ENCODE results near the gene GXYLT1. TPM values are rescaled to one million over a fixed set of nuclear protein-coding genes. Genes with fewer than 3 reads are reported as not detected.

Gene GXYLT1
- total and polyA plus RNA-seq, 2 of the 13 experiments (the other 11 are each of a cell fraction or from before 2014, with no cell fraction given) = 7.8 to 17.0 TPM

DNA sequence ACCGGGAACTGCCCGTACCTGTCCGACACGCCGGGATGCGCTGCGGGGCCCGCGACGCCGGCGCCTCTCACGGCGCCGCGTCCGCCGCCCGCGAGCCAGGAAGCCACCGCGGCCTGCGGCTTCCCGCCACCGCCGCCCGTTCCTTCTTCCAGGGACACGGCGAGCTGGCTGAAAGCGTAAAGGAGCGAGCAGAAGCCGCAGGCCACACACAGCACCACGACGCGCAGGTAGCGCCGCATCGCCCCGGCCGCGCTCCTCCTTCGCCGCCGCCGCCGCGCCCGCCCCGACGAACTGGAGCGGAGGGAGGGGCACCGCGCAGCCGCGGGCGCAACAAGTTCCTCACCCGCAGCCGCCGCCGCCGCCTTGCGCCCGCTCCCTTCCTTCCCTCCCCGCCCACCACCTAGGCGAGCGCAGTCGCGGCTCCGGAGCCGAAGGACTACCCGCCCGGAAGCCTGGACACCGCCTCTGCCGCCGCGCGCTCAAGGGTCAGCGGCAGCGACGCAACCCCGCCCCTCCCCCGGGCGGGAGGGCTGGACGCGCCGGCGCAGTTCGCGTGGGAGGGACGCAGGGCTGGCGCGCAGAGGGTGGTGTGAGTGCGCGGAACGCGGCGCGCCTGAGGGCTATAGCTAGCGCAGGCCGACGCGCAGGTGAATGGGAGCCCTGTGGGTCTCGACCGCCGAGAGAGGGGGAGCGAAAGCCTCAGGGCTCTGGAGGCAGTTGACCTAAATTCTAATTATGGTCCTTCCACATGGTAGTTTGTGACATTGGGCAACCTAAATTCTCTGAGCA is at the start of gene GXYLT1 (continued):
- TF ChIP-seq, protein P1, sequence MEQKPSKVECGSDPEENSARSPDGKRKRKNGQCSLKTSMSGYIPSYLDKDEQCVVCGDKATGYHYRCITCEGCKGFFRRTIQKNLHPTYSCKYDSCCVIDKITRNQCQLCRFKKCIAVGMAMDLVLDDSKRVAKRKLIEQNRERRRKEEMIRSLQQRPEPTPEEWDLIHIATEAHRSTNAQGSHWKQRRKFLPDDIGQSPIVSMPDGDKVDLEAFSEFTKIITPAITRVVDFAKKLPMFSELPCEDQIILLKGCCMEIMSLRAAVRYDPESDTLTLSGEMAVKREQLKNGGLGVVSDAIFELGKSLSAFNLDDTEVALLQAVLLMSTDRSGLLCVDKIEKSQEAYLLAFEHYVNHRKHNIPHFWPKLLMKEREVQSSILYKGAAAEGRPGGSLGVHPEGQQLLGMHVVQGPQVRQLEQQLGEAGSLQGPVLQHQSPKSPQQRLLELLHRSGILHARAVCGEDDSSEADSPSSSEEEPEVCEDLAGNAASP (CRISPR knock-in tag; IDR thresholded peaks at IDR 0.05; ENCODE audit: borderline replicate concordance) = peak; percentile 31; the same call in 1 of the 2 replicates
- peak; percentile 72; the same call in 1 of the 2 replicates for TF ChIP-seq ZNF790 (CRISPR knock-in tag; IDR thresholded peaks at IDR 0.05; ENCODE audit: borderline replicate concordance)
- peak; percentile 32; the same call in 1 of the 2 replicates for TF ChIP-seq GABPA (IDR thresholded peaks at IDR 0.05; ENCODE audit: low read depth, low read length)
- TF ChIP-seq GABPA (CRISPR knock-in tag; IDR thresholded peaks at IDR 0.05; ENCODE audit: low read depth) = peak; percentile 12; the same call in 1 of the 2 replicates
- TF ChIP-seq ZNF891 (CRISPR knock-in tag; IDR thresholded peaks at IDR 0.05) = peak; percentile 69; the same call in 1 of the 2 replicates
- no peak for TF ChIP-seq ZNF776 (CRISPR knock-in tag; IDR thresholded peaks at IDR 0.05)
- 0 out of 2 replicates have a peak, but pooled peaks have one; percentile 43 for TF ChIP-seq ZNF251 (CRISPR knock-in tag; IDR thresholded peaks at IDR 0.05)
- no peak; the same call in 1 of the 2 replicates for TF ChIP-seq EED (CRISPR knock-in tag; IDR thresholded peaks at IDR 0.05)
- TF ChIP-seq SOX6 (IDR thresholded peaks at IDR 0.05) = no peak
- TF ChIP-seq SOX6 (CRISPR knock-in tag; IDR thresholded peaks at IDR 0.05) = no peak
- TF ChIP-seq, protein P2, sequence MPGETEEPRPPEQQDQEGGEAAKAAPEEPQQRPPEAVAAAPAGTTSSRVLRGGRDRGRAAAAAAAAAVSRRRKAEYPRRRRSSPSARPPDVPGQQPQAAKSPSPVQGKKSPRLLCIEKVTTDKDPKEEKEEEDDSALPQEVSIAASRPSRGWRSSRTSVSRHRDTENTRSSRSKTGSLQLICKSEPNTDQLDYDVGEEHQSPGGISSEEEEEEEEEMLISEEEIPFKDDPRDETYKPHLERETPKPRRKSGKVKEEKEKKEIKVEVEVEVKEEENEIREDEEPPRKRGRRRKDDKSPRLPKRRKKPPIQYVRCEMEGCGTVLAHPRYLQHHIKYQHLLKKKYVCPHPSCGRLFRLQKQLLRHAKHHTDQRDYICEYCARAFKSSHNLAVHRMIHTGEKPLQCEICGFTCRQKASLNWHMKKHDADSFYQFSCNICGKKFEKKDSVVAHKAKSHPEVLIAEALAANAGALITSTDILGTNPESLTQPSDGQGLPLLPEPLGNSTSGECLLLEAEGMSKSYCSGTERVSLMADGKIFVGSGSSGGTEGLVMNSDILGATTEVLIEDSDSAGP (CRISPR knock-in tag; IDR thresholded peaks at IDR 0.05; ENCODE audit: borderline replicate concordance) = peak; percentile 81
- TF ChIP-seq, protein P3, sequence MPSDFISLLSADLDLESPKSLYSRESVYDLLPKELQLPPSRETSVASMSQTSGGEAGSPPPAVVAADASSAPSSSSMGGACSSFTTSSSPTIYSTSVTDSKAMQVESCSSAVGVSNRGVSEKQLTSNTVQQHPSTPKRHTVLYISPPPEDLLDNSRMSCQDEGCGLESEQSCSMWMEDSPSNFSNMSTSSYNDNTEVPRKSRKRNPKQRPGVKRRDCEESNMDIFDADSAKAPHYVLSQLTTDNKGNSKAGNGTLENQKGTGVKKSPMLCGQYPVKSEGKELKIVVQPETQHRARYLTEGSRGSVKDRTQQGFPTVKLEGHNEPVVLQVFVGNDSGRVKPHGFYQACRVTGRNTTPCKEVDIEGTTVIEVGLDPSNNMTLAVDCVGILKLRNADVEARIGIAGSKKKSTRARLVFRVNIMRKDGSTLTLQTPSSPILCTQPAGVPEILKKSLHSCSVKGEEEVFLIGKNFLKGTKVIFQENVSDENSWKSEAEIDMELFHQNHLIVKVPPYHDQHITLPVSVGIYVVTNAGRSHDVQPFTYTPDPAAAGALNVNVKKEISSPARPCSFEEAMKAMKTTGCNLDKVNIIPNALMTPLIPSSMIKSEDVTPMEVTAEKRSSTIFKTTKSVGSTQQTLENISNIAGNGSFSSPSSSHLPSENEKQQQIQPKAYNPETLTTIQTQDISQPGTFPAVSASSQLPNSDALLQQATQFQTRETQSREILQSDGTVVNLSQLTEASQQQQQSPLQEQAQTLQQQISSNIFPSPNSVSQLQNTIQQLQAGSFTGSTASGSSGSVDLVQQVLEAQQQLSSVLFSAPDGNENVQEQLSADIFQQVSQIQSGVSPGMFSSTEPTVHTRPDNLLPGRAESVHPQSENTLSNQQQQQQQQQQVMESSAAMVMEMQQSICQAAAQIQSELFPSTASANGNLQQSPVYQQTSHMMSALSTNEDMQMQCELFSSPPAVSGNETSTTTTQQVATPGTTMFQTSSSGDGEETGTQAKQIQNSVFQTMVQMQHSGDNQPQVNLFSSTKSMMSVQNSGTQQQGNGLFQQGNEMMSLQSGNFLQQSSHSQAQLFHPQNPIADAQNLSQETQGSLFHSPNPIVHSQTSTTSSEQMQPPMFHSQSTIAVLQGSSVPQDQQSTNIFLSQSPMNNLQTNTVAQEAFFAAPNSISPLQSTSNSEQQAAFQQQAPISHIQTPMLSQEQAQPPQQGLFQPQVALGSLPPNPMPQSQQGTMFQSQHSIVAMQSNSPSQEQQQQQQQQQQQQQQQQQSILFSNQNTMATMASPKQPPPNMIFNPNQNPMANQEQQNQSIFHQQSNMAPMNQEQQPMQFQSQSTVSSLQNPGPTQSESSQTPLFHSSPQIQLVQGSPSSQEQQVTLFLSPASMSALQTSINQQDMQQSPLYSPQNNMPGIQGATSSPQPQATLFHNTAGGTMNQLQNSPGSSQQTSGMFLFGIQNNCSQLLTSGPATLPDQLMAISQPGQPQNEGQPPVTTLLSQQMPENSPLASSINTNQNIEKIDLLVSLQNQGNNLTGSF (CRISPR knock-in tag; IDR thresholded peaks at IDR 0.05) = peak; percentile 10
- peak; percentile 79 for TF ChIP-seq MXD4 (CRISPR knock-in tag; IDR thresholded peaks at IDR 0.05)
- TF ChIP-seq ZFAT (CRISPR knock-in tag; conservative IDR thresholded peaks at IDR 0.05) = no peak
- TF ChIP-seq, protein P4, sequence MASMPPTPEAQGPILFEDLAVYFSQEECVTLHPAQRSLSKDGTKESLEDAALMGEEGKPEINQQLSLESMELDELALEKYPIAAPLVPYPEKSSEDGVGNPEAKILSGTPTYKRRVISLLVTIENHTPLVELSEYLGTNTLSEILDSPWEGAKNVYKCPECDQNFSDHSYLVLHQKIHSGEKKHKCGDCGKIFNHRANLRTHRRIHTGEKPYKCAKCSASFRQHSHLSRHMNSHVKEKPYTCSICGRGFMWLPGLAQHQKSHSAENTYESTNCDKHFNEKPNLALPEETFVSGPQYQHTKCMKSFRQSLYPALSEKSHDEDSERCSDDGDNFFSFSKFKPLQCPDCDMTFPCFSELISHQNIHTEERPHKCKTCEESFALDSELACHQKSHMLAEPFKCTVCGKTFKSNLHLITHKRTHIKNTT (CRISPR knock-in tag; IDR thresholded peaks at IDR 0.05) = no peak
- TF ChIP-seq, protein P5, sequence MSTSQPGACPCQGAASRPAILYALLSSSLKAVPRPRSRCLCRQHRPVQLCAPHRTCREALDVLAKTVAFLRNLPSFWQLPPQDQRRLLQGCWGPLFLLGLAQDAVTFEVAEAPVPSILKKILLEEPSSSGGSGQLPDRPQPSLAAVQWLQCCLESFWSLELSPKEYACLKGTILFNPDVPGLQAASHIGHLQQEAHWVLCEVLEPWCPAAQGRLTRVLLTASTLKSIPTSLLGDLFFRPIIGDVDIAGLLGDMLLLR (CRISPR knock-in tag; IDR thresholded peaks at IDR 0.05) = no peak
- peak; percentile 60; the same call in 1 of the 2 replicates for TF ChIP-seq ZNF773 (CRISPR knock-in tag; IDR thresholded peaks at IDR 0.05; ENCODE audit: borderline replicate concordance)
- TF ChIP-seq XBP1 (CRISPR knock-in tag; IDR thresholded peaks at IDR 0.05) = no peak; the same call in 1 of the 2 replicates
- no peak for TF ChIP-seq ZNF75D (CRISPR knock-in tag; IDR thresholded peaks at IDR 0.05; ENCODE audit: borderline replicate concordance)

Data from HepG2 (cell line).